ENCODE measurements around the gene NUDT13. TPM values are rescaled to one million over a fixed set of nuclear protein-coding genes. Genes with fewer than 3 reads are reported as not detected.

NUDT13 gene
- total and polyA plus RNA-seq, 2 of the 8 experiments (the other 6 are each of a cell fraction or from before 2014, with no cell fraction given): 1.5 to 1.9 TPM

- no peaks in the 10 kb centered on the region for H4K20me1 ChIP-seq (replicated peaks in 1 of 2; ENCODE audit: control insufficient read depth in 1 of 2, insufficient read depth in 2 of 2, low read length in 2 of 2)
- no peak overlapping the region for H3K4ac ChIP-seq (replicated peaks; ENCODE audit: insufficient read length, low read depth, low read length)
- no peaks in the 10 kb centered on the region for H3K4me1 ChIP-seq (replicated peaks in 1 of 4; ENCODE audit: control insufficient read depth in 3 of 4, insufficient read depth in 4 of 4, low read length in 3 of 4)
- POLR2A ChIA-PET (ENCODE audit: partially characterized antibody): interaction anchor here (0.6 to 1.3 kb wide), 2 partner anchors 9 to 86 kb away, joined by 3 to 7 read pairs; no protein-coding TSS in a partner anchor
- H3K56ac ChIP-seq (replicated peaks; ENCODE audit: insufficient read length, low read depth, low read length): no peak overlapping the region
- FAIRE-seq (no peak), DNase-seq (ENCODE audit: low read depth in 1 of 2, low spot score in 2 of 2) (no peak)
- H3K79me1 ChIP-seq (ENCODE audit: low read depth, low read length): peaks cover 4% of the 10 kb centered on the region; the same call in 1 of the 2 replicates
- no peak overlapping the region for H3K27ac ChIP-seq (ENCODE audit: low read depth, low read length)
- H3K4me3 ChIP-seq (ENCODE audit: extremely low read depth in 1 of 4, insufficient read depth in 2 of 4, low read depth in 3 of 4, low read length in 4 of 4): no peak overlapping the region
- no peak overlapping the region for H2BK5ac ChIP-seq (ENCODE audit: low read depth, low read length)
- H3K9ac ChIP-seq (replicated peaks in 1 of 4; ENCODE audit: extremely low read depth in 1 of 4, low read depth in 3 of 4, low read length in 3 of 4): no peak overlapping the region
- no peak overlapping the region for H3K23ac ChIP-seq (ENCODE audit: insufficient read length)
- no peaks in the 10 kb centered on the region for H3K27me3 ChIP-seq (replicated peaks in 1 of 4; ENCODE audit: control insufficient read depth in 3 of 4, extremely low read depth in 1 of 4, insufficient read depth in 3 of 4, low read length in 3 of 4)
- H2BK120ac ChIP-seq (replicated peaks; ENCODE audit: low read depth, low read length): no peak overlapping the region
- no peak overlapping the region for H3K18ac ChIP-seq (ENCODE audit: extremely low read depth, low read length)
- H4K91ac ChIP-seq (replicated peaks; ENCODE audit: insufficient read length, low read length): no peak overlapping the region
- no peak overlapping the region for H2AK5ac ChIP-seq (ENCODE audit: low read depth, low read length)
- no peak overlapping the region for H3K14ac ChIP-seq (ENCODE audit: insufficient read length)
- H3K9me3 ChIP-seq (ENCODE audit: insufficient read depth in 2 of 2, low read depth in 1 of 2, low read length in 1 of 2): no peaks in the 10 kb centered on the region
- no peak overlapping the region for H3K4me2 ChIP-seq (ENCODE audit: insufficient read depth in 1 of 2, low read depth in 2 of 2, low read length in 2 of 2)
- 78% methylated on average over 4 of the region's 4 CpGs; no CpG with 5 or more reads in 1 of the 2 experiments for WGBS, 2 experiments (ENCODE audit: extremely low coverage in 1 of 2, insufficient coverage in 1 of 2, insufficient read length in 1 of 2, insufficient replicate concordance in 2 of 2, low coverage in 1 of 2, low lambda C conversion rate in 2 of 2, missing lambda C conversion rate in 1 of 2)
- no peak overlapping the region for H2AFZ ChIP-seq (ENCODE audit: low read length)
- no peak overlapping the region for H2BK12ac ChIP-seq (ENCODE audit: low read depth, low read length)
- no peaks in the 10 kb centered on the region for H3K23me2 ChIP-seq (ENCODE audit: low read depth, low read length)
- H3K36me3 ChIP-seq (ENCODE audit: control insufficient read depth in 2 of 4, insufficient read depth in 4 of 4, low read length in 3 of 4): no peaks in the 10 kb centered on the region
- H2BK20ac ChIP-seq (ENCODE audit: low read length): no peak overlapping the region
- no peak overlapping the region for H4K5ac ChIP-seq (ENCODE audit: insufficient read length, low read depth, low read length)
- peaks cover 0 to 20% of the 10 kb centered on the region in 2 experiments; a peak in 2 of 4 replicates for H3K79me2 ChIP-seq (ENCODE audit: control insufficient read depth in 1 of 2, insufficient read depth in 2 of 2, low read length in 2 of 2)
- CTCF ChIA-PET (ENCODE audit: partially characterized antibody): no interaction called here
- no peak overlapping the region for H4K8ac ChIP-seq (ENCODE audit: extremely low read depth, insufficient read depth, low read length)
- no peak overlapping the region for H2BK15ac ChIP-seq (ENCODE audit: low read length)
- TF ChIP-seq YY1 (IDR thresholded peaks at IDR 0.05; ENCODE audit: low read depth, low read length) (no peak), HDAC6 (IDR thresholded peaks at IDR 0.05; ENCODE audit: low read depth, low read length) (no peak)
These were observed 23.4 kb upstream of the NUDT13 start for GRCh38 chr10:73086816-73087215.
